Stimulated activated CD8-positive, alpha-beta memory T cell treated with anti-CD3 and anti-CD28 coated beads, Interleukin-4, amount 100 ng/mL, for 4 hours (primary cell): ENCODE data around the gene SPATC1L.

Experiments
- DNase-seq, 2 donors: peaks; one replicate each; pipeline ENCODE4 v3.0.0-alpha.2; 2020; ENCODE audit warnings: low read depth in 2 of 2, low spot score in 1 of 2

The SPATC1L gene

DNA sequence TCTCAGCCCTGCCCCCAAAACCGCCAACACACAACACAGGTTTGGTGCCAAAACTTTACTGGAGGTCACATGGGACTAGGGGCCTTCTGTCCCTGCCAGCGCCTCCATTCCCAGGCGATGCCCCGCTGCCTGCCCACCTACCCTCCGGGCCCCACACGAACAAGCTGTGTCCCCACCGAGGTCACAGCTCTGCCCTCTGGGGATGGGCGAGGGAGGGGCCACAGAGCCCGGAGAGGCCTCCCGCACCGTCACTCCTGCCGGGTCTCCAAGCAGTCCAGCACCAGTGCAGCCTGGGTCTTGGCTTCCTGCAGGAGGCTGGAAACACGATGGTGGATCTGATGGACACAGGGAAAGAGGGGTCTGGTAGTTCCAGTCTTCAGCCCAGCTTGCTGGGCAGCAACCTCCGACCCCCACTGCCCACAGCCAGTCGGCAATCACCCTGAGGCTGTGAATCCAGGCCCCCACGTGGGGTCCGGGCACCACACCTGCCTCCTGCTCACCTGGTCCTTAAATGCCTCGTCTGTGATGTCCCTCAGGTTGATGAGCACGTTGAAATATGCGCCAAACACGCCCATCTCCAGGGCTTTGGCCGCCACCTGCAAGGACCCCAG lies 47.4 kb downstream of the SPATC1L start:
- no peak for DNase-seq

DNA sequence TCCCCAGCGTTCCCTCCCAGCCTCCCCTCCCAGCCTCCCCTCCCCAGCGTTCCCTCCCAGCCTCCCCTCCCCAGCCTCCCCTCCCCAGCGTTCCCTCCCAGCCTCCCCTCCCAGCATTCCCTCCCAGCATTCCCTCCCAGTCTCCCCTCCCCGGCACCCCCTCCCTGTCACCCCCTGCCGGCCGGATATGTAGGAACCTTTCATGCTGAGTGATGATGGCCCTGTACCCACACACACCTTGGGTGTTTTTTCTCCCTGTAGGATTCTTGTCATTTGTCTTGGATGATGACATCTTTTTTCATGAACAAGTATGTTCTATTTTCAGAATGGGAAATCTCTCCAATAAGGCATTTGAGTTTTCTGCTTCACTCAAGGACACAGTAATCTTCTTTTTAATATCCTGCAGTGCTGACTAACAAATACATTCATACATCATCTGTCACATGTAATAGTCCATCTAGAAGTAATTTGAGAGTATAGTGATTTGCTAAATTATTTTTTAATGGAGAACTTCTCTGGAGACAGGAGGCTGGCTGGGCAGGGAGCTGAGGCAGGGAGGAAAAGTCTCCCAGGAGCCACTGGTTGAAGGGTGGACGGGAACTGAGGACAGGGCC lies 48.4 kb downstream of the SPATC1L start:
- no peak for DNase-seq

DNA sequence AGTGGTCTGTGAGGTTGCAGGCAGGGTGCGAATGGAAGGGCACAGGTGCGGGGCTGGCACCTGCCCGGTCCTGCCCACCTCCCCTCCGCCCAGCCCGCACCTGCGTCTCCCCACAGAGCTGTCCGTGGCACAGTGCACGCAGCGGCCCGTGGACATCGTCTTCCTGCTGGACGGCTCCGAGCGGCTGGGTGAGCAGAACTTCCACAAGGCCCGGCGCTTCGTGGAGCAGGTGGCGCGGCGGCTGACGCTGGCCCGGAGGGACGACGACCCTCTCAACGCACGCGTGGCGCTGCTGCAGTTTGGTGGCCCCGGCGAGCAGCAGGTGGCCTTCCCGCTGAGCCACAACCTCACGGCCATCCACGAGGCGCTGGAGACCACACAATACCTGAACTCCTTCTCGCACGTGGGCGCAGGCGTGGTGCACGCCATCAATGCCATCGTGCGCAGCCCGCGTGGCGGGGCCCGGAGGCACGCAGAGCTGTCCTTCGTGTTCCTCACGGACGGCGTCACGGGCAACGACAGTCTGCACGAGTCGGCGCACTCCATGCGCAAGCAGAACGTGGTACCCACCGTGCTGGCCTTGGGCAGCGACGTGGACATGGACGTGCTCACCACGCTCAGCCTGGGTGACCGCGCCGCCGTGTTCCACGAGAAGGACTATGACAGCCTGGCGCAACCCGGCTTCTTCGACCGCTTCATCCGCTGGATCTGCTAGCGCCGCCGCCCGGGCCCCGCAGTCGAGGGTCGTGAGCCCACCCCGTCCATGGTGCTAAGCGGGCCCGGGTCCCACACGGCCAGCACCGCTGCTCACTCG lies 52.2 kb downstream of the SPATC1L start:
- no peak for DNase-seq

DNA sequence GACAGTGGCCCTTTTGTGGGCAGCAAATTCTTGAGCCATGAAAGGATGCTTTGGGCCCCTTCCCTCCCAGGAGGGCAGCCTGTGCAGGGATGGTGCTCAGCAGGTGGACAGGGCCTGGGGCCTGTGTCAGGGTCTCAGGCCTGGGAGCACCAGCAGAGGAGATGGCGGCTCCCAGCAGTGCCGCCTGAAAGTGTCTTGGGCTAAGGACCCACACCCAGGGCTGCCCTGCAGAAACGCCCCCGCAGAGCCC lies 52.7 kb downstream of the SPATC1L start:
- DNase-seq = no peak

DNA sequence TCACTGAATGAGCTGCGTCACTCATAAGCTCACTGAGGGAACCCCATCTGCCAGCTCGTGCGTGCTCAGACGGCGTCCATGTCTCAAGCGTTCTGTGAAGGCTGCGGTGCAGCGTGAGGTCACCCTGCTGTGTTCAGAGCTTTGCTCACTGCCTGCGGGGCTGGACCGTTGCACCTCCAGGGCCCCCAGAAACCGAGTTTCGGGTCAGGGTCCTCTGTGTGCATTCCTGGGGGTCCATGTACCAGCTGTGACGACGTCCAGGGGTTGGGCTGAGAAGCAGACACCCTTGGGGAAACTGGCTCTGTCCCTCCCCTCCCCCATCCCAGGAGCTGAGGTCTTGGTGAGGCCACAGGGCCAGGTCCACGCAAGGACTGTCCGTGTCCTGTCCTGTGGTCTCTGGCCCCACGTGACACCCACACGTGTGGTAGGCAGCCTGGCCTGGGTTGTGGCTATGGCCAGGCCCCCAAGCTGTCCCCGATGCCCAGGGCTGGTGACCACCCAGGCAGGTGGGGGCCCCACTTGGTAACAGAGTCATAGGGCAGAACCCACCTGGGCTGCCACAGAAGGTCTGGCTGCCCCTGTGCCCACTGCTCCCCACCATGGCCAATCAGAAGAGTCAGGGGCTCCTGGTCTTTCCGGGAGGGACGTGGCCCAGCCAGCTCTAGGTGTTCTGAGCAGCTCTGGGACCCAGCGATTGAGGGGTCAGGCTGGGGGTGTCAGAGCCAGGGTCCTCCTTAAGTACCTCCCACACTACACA lies 53.2 kb downstream of the SPATC1L start:
- no peak for DNase-seq

DNA sequence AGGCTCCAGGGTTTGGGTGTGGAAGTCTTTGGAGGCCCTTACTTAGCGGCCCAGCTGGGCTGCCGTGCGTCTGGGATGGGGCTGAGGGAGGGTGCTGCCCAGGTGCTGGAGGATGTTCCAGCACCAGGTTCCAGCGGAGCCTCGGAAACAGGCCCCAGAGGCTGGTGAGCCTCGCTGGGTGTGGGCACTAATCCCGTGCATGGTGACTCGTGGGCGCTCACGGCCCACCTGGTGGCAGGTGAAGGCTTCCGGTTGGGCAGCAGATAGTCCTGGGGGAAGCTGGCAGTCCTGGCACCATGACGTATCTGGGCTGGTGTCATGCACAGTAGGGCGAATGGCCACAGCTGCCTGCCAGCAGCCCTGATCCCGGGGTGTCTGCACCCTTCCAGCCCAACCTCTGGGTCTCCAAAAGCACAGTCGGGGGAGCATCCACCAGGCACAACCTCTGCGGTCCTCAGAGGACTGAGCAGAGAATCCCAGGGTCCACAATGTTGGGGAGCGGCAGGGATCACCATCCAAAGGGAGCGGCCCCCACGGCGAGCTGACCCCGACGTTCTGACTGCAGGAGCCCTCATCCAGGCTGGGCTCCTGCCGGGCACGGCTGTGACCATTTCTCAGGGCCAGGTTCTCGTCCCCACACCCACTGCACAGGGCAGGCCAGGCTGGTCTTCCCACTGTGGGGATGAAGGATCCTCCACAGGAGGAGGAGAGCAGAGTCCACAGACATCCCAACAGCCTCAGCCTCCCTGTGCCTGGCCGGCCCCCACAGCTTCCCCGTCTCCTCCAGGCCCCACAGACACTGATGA lies 54.2 kb downstream of the SPATC1L start:
- DNase-seq = no peak

DNA sequence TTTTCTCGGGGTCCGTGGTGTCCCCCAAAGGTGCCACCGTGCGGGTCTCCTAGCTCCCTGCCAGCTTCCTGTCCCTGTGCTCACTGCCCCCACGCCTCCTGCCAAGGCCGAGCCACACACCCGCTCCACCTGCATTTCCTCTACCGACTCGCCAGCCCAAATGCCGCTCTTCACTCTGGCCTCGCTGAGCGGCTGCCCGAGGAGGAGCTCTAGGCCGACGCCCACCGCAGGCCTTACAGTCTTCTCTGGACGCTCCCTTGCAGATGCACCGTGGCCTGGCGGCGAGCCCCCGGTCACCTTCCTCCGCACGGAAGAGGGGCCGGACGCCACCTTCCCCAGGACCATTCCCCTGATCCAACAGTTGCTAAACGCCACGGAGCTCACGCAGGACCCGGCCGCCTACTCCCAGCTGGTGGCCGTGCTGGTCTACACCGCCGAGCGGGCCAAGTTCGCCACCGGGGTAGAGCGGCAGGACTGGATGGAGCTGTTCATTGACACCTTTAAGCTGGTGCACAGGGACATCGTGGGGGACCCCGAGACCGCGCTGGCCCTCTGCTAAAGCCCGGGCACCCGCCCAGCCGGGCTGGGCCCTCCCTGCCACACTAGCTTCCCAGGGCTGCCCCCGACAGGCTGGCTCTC lies 55.2 kb downstream of the SPATC1L start:
- no peak for DNase-seq

DNA sequence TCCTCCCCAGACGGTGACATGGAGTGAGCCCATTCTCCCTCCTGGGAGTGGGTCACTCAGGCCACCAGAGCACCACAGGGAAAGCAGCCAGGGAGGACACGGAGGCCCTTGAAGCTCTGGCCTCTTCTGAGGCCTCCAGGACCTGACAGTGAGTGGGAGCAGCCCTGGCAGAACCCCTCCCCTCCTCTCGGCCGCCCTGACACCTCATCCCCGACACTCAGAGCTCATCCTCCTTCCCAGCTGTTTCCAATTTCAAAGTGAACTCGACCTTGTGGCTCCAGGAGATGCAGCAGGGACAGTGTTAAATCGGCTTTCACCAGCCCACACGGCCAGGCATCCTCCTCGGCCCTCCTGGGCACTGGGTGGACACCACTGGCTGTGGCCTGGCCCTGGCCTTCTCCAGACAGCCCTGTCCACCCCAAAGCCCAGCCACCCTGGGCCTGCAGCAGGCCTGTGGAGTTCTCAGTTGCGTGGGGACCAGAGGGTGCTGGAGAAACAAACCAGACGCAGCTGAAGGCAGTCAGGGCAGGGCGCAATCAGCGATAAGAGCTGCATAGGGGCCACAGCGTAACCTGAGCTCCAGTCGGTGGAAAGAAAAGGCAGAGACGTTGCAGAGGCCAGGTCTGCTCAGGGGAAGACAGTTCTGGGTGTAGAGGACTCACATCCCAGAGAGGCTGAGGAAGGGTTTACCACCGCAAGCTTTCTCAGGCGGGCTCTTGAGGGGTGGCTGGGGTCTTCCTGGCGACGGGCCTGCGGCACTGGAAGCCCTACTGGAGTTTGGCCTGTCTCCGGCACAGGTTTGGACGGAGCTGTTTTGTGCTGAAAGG lies 55.9 kb downstream of the SPATC1L start:
- DNase-seq = no peak

DNA sequence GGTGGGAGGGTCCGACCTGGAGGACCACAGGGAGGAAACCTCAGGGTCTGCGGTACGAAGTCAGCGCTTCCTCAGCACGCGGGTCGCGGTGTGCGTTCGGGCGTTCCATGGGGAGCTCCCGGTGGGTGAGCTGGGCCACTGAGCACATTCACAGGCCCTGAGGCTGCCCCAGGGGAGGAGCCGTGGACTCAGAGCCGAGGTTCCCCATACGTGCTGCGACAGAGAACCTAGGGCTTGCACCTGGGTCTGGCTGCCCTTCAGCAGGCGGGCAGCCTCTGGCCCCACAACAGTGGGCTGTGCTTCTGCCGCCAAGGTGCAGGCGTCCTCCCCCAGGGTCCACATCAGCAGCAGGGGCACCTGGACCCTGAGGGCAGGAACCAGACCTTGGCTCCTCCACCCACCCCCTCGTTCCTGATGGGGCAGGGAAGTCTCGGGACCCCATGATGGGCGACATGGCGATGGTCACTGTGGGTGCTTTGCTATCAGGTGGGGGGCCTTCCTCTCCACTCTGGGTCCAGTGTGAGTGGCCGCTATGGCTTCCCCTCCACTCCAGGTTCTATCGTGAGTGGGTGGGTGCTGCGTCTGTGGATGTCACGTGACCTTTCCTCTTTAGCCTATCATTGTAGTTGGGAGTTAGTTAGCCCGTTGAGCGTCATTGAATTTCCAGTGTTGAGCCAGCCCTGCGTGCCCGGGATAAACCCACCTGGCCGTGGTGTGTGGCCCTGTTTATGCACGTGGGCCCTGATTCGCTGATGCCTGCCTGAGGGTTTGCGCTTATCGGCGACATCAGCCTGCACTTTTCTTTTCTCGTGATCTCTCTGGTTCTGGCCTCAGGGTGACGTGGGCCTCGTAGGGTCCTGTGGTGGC lies 56.8 kb downstream of the SPATC1L start:
- DNase-seq = no peak

DNA sequence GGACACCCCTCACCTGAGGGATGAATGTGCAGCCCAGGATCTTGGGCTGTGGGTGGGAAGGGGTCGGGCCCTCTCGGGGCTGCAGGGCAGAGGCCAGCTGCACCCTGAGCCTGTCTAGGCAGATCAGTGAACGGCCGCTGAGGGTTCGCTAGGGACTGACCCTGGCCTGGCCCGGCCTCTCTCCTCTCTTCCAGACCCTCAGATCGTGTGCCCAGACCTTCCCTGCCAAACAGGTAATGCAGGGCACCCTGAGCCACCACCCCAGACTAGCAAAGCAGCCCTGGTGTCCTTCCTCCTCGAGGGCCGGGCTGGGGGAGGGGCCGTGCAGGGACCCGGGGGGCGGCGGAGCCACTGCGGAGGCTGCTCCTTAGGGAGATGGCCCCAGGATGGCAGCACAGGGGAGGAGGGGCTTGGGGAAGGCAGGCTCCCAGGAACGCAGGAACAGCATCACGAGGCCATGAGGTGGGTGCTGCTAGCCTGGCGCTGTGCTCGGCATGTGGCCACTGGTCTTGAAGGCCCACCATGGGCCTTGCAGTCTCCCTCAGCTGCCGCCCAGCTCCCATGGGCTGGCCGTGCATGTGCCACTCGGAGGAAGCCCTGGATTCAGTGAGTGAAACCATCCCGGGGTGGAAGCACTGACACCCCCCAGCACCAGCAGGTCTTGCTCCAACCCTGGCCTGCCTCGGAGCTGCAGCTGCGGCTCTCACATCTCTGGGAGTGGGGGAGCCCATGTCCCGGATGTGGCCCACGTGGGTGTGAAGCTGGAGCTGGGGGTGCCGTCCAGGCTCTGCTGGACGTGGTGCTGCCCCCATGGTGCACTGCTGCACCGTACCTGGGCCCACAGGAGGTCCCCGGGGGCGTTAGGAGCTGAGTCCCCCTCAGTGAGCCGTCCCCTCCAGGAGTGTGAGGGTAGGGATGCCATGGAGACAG lies 57.7 kb downstream of the SPATC1L start:
- no peak for DNase-seq

DNA sequence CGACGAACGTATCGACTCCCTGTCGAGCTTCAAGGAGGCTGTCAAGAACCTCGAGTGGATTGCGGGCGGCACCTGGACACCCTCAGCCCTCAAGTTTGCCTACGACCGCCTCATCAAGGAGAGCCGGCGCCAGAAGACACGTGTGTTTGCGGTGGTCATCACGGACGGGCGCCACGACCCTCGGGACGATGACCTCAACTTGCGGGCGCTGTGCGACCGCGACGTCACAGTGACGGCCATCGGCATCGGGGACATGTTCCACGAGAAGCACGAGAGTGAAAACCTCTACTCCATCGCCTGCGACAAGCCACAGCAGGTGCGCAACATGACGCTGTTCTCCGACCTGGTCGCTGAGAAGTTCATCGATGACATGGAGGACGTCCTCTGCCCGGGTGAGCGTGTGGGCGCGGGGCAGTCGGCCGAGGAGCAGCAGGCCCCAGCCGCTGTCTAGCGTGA lies 58.4 kb downstream of the SPATC1L start:
- DNase-seq = no peak

DNA sequence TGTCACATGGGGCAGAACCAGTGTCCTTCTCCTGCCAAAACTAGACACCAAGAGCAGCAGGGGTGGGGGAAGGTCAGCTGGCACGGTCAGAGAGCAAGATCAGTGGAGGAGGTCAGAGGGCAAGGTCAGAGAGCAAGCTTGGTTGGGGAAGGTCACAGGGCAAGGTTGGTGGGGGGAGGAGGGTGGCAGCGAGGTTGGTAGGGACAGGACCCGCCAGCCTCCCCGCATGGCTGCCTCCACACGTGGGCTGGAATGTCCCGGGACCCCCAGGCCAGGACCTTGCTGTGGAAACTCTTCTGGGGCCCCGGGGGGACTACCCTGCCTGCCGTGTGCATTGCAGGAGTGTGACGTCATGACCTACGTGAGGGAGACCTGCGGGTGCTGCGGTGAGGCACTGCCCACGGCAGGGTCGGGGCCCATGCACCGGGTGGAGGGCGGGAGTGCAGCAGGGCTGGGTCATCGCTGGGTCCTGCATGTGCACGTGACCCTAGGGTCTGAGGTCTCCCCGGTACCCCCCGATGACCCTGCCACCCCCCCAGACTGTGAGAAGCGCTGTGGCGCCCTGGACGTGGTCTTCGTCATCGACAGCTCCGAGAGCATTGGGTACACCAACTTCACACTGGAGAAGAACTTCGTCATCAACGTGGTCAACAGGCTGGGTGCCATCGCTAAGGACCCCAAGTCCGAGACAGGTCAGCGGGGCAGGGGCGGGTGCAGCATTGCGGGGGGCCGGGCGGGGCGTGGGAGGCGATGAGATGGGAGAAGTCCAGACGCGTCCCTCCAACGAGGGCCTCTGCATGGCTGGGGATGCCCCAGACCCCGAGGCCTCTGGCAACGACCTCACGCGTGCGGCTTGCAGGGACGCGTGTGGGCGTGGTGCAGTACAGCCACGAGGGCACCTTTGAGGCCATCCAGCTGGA lies 59.1 kb downstream of the SPATC1L start:
- DNase-seq = no peak

DNA sequence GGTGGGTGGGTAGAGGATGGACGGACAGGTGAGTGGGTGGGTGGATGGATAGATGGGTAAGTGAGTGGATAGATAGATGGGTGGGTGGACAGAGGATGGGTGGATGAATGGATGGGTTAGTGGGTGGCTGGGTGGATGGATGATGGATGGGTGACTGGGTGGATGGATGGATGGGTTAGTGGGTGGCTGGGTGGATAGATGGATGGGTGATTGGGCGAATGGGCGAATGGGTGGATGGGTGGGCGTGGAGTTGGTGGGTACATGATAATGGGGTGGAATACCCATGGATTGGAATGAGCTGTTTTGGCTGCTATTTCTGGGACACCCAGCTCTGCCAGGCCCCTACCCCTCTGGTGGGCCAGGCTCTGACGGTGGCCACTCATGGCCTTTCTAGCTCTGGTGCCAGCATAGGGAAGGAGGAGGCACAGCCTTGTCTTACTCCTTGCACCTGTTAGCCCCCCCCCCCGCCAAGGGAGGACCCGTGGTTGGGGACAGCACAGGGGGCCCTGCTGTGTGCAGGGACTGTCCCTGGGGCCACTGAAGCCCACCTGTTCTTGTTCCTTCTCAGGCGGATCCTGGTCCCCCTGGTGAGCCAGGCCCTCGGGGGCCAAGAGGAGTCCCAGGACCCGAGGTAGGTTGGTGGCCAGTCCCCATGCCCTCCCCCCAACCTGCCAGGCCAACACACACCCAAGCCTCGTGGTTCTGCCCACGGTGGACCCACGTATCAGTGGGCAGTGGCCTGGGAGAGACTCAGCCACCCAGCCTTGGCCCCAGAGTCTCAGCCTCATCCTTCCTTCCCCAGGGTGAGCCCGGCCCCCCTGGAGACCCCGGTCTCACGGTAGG lies 60.0 kb downstream of the SPATC1L start:
- no peak for DNase-seq

DNA sequence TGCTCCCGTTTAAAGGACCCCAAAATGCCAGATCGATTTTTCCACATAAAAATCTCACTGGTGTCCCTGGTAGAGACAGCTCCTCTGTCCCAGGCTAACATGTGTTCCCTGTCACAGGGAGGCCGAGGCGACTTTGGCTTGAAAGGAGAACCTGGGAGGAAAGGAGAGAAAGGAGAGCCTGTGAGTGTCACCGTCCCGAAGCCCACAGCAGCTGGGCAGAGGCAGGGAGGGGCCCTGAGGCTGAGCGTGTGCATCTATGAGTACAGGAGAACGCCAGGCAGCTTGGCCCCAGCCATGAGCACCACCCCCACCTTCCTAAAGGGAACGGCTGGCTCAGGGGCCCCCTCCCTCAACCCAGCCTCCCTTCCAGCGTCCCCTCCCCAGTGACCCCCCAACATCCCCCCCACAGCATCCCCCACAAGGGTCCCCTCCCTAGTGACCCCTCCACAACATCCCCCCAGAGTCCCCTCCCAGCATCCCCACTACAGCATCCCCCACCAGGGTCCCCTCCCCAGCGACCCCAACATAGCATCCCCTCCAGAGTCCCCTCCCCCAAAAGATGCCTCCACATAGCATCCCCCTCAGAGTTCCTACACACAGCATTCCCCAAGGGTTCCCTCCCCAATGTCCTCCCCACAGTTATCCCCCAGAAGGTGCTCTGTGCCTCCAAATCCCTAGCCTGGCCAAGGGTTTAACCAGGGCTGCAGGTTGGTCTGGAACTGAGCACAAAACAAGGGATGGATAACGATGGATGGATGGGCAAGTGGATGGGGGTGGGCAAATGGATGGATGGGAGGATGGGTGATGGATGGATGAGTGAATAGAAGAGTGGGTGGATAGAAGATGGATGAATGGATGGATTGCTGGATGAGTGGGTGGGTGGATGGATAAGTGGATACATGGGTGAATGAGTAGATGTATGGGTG lies 61.2 kb downstream of the SPATC1L start:
- no peak for DNase-seq

DNA sequence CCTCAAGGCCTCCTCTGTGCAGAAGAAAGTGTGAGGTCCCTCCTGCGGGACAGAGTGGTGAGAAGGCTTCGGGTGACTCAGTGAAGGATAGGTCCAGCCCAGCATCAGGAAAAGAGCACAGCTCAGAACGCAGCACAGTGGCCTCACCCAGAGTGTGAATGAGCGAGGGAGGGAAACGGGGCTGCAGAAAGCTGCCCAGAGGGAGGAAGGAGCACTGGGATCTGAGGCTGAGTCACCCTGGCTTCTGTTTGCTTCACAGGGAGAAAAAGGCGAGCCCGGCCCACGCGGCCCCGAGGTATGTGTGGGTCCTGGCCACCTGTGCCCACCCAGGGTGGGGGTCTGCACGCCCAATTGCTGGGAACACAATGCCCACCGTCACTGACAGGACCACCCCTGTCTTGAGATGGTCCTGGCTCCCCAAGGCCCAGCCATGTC lies 62.0 kb downstream of the SPATC1L start:
- DNase-seq = no peak
